Measurements from ENCODE around the gene MMD2.
A peak's percentile ranks its signal among the peaks of the same experiment; 100 is the strongest.
"Not testable (repeated sequence)": the region's sequence is repeated elsewhere in the genome, so short reads cannot be mapped to it uniquely, and the experiment has no call there.

MMD2 gene

DNA sequence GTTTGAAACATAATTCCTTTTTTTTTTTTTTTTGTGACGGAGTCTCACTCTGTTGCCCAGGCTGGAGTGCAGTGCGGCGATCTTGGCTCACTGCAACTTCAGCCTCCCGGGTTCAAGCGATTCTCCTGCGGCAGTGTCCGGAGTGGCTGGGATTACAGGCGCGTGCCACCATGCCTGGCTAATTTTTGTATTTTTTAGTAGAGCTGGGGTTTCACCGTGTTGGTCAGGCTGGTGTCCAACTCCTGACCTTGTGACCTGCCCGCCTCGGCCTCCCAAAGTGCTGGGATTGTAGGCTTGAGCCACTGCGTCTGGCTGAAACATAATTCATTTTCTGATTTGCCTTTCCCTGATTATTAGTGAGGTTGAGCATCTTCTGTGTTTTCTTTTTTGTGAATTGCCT, 16.6 kb upstream of the MMD2 start:
- not testable (repeated sequence) for H3K9ac ChIP-seq (ENCODE audit: low read length)

DNA sequence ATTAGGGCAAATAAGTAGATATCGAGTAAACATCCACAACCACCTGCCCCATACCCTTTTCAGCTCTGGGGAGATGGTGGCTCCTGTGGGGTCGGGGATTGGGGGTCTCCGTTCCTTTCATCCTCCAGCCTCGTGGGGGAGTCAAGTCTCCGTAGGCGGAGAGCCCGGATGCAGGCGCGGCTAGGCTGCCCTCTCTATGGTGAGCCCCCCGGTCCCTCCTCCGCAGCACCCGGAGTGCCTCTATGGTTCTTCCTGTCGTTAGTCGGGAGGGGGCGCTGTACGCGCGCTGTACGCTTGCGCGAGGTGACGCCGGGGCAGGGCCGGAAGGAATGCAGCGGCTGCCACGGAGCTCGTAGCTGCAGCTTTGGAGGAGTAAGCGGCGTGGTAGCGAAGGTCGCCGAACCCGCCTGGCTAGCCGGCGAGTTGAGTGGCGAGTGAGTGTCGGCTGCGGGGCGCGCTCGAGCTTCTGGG, 14.8 kb upstream of the MMD2 start:
- Histone ChIP-seq H3K9ac (ENCODE audit: low read length) (no peak overlapping the region), H3K36me3 (ENCODE audit: control insufficient read depth, insufficient read depth, low read length) (peaks cover 8% of the 10 kb centered on the region), H3K4me3 (ENCODE audit: low read length) (peak overlapping the region; percentile 78), H3K4me1 (ENCODE audit: control insufficient read depth, insufficient read depth, low read length) (no peaks in the 10 kb centered on the region), H3K27me3 (ENCODE audit: control insufficient read depth, insufficient read depth, low read length) (no peaks in the 10 kb centered on the region), H3K27ac (ENCODE audit: low read depth, low read length) (peak overlapping the region; percentile 94)

More for the DNA sequence above, 16.6 kb upstream of the MMD2 start:
- H3K27ac ChIP-seq (ENCODE audit: low read depth, low read length); H3K4me1 ChIP-seq (ENCODE audit: control insufficient read depth, insufficient read depth, low read length); H3K36me3 ChIP-seq (ENCODE audit: control insufficient read depth, insufficient read depth, low read length); H3K4me3 ChIP-seq (ENCODE audit: low read length); H3K27me3 ChIP-seq (ENCODE audit: control insufficient read depth, insufficient read depth, low read length): not testable (repeated sequence)

DNA sequence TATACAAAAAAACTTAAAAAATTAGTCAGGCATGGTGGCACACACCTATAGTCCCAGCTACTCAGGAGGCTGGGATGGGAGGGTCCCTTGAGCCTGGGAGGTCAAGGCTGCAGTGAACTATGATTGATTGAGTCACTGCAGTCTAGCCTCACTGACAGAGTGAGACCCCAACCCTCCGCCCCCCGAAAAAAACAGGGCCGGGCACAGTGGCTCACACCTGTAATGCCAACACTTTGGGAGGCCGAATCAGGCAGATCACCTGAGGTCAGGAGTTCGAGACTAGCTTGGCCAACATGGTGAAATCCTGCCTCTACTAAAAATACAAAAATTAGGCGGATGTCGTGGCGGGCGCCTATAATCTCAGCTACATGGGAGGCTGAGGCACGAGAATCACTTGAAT, 13.5 kb upstream of the MMD2 start:
- not testable (repeated sequence) for H3K27me3 ChIP-seq (ENCODE audit: control insufficient read depth, insufficient read depth, low read length); H3K27ac ChIP-seq (ENCODE audit: low read depth, low read length); H3K4me1 ChIP-seq (ENCODE audit: control insufficient read depth, insufficient read depth, low read length); H3K4me3 ChIP-seq (ENCODE audit: low read length); H3K36me3 ChIP-seq (ENCODE audit: control insufficient read depth, insufficient read depth, low read length); H3K9ac ChIP-seq (ENCODE audit: low read length)

- Histone ChIP-seq H3K9ac (ENCODE audit: low read length) (no peak overlapping the region), H3K4me1 (ENCODE audit: control insufficient read depth, insufficient read depth, low read length) (no peaks in the 10 kb centered on the region), H3K27ac (ENCODE audit: low read depth, low read length) (no peak overlapping the region), H3K36me3 (ENCODE audit: control insufficient read depth, insufficient read depth, low read length) (no peaks in the 10 kb centered on the region), H3K27me3 (ENCODE audit: control insufficient read depth, insufficient read depth, low read length) (no peaks in the 10 kb centered on the region), H3K4me3 (ENCODE audit: low read length) (no peak overlapping the region)
These were observed 6.5 kb upstream of the MMD2 start for GRCh38 chr7:4965295-4966022.

GRCh38 chr7:4964506-4964905, 5.5 kb upstream of the MMD2 start:
- Histone ChIP-seq H3K9ac (ENCODE audit: low read length) (no peak overlapping the region), H3K27ac (ENCODE audit: low read depth, low read length) (no peak overlapping the region), H3K36me3 (ENCODE audit: control insufficient read depth, insufficient read depth, low read length) (no peaks in the 10 kb centered on the region), H3K4me1 (ENCODE audit: control insufficient read depth, insufficient read depth, low read length) (no peaks in the 10 kb centered on the region), H3K27me3 (ENCODE audit: control insufficient read depth, insufficient read depth, low read length) (no peaks in the 10 kb centered on the region), H3K4me3 (ENCODE audit: low read length) (no peak overlapping the region)

GRCh38 chr7:4962872-4963775, 4.1 kb upstream of the MMD2 start:
- Histone ChIP-seq H3K36me3 (ENCODE audit: control insufficient read depth, insufficient read depth, low read length) (no peaks in the 10 kb centered on the region), H3K4me3 (ENCODE audit: low read length) (no peak overlapping the region), H3K27ac (ENCODE audit: low read depth, low read length) (no peak overlapping the region), H3K4me1 (ENCODE audit: control insufficient read depth, insufficient read depth, low read length) (no peaks in the 10 kb centered on the region), H3K9ac (ENCODE audit: low read length) (no peak overlapping the region), H3K27me3 (ENCODE audit: control insufficient read depth, insufficient read depth, low read length) (peaks cover 4% of the 10 kb centered on the region)

GRCh38 chr7:4960363-4960762, 1.4 kb upstream of the MMD2 start:
- H3K27me3 ChIP-seq (ENCODE audit: control insufficient read depth, insufficient read depth, low read length), result peaks cover 4% of the 10 kb centered on the region
- H3K9ac ChIP-seq (ENCODE audit: low read length), result no peak overlapping the region
- H3K27ac ChIP-seq (ENCODE audit: low read depth, low read length), result no peak overlapping the region
- no peaks in the 10 kb centered on the region for H3K4me1 ChIP-seq (ENCODE audit: control insufficient read depth, insufficient read depth, low read length)
- H3K4me3 ChIP-seq (ENCODE audit: low read length), result no peak overlapping the region
- H3K36me3 ChIP-seq (ENCODE audit: control insufficient read depth, insufficient read depth, low read length), result no peaks in the 10 kb centered on the region

GRCh38 chr7:4959893-4960292, 906 bp upstream of the MMD2 start:
- peaks cover 4% of the 10 kb centered on the region for H3K27me3 ChIP-seq (ENCODE audit: control insufficient read depth, insufficient read depth, low read length)

GRCh38 chr7:4959306-4959705, 319 bp upstream of the MMD2 start:
- Histone ChIP-seq H3K4me3 (ENCODE audit: low read length) (no peak overlapping the region), H3K27ac (ENCODE audit: low read depth, low read length) (no peak overlapping the region), H3K9ac (ENCODE audit: low read length) (no peak overlapping the region), H3K27me3 (ENCODE audit: control insufficient read depth, insufficient read depth, low read length) (peaks cover 4% of the 10 kb centered on the region), H3K4me1 (ENCODE audit: control insufficient read depth, insufficient read depth, low read length) (no peaks in the 10 kb centered on the region), H3K36me3 (ENCODE audit: control insufficient read depth, insufficient read depth, low read length) (no peaks in the 10 kb centered on the region)

More at GRCh38 chr7:4959893-4960292, 906 bp upstream of the MMD2 start:
- no peak overlapping the region for H3K4me3 ChIP-seq (ENCODE audit: low read length)
- H3K4me1 ChIP-seq (ENCODE audit: control insufficient read depth, insufficient read depth, low read length), result no peaks in the 10 kb centered on the region
- H3K36me3 ChIP-seq (ENCODE audit: control insufficient read depth, insufficient read depth, low read length), result no peaks in the 10 kb centered on the region
- no peak overlapping the region for H3K9ac ChIP-seq (ENCODE audit: low read length)
- H3K27ac ChIP-seq (ENCODE audit: low read depth, low read length), result no peak overlapping the region

GRCh38 chr7:4957847-4958476, 1.0 kb downstream of the MMD2 start:
- no peak overlapping the region for H3K9ac ChIP-seq (ENCODE audit: low read length)
- no peak overlapping the region for H3K27ac ChIP-seq (ENCODE audit: low read depth, low read length)
- H3K27me3 ChIP-seq (ENCODE audit: control insufficient read depth, insufficient read depth, low read length), result peaks cover 4% of the 10 kb centered on the region
- H3K4me1 ChIP-seq (ENCODE audit: control insufficient read depth, insufficient read depth, low read length), result no peaks in the 10 kb centered on the region
- H3K36me3 ChIP-seq (ENCODE audit: control insufficient read depth, insufficient read depth, low read length), result no peaks in the 10 kb centered on the region
- H3K4me3 ChIP-seq (ENCODE audit: low read length), result no peak overlapping the region

DNA sequence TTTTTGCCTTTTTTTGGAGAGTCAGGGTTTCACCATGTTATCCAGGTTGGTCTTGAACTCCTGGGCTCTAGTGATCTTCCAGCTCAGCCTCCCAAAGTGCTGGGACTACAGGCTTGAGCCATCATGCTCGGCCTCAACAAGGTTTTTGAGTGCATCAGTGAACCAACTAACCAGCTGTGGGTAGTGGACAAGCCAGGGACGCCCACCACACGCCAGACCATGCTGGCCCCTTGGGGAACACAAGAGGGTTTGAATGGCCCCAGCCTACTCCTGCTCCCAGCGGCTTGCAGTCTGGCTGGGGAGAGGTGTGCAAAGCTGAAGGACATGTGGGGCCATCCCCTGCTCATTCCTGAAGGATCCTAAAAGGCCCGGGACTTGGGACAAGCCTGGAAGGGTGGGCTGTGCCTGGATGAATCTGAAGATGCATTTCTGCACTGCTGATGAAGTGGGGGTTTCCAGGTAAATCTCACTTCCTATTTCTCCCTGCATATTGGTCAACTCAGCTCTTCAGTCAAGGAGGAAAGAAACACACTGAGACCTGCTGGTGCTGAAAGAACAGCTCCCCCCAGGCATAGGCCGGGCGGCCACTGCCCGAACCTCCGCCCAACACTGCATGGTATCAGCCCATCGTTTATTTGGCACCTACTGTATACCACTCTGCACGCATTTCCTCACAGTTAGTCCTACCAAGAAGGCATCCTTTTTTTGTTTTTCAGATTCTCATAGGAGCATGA, 6.9 kb downstream of the MMD2 start:
- Histone ChIP-seq H3K4me3 (ENCODE audit: low read length) (no peak overlapping the region), H3K27ac (ENCODE audit: low read depth, low read length) (no peak overlapping the region), H3K27me3 (ENCODE audit: control insufficient read depth, insufficient read depth, low read length) (no peaks in the 10 kb centered on the region), H3K36me3 (ENCODE audit: control insufficient read depth, insufficient read depth, low read length) (no peaks in the 10 kb centered on the region), H3K9ac (ENCODE audit: low read length) (no peak overlapping the region), H3K4me1 (ENCODE audit: control insufficient read depth, insufficient read depth, low read length) (no peaks in the 10 kb centered on the region)

DNA sequence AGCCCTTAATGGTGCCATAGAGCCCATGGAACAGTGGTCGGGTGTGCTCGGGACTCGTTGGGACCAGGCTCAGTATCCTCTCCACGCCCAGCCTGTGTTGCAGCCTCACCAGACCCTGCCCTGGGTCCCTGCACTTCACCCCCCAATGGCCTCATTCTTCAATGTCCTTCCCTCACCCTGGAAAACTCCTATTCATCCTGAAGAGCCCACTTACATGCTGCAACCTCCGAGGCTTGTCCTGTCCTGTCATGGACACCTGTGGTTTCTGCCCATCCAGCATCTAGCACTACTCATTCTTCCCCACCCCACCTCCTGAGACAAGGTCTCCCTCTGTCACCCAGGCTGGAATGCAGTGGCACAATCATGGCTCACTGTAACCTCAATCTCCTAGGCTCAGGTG, 7.7 kb downstream of the MMD2 start:
- Histone ChIP-seq H3K27me3 (ENCODE audit: control insufficient read depth, insufficient read depth, low read length) (no peaks in the 10 kb centered on the region), H3K4me3 (ENCODE audit: low read length) (no peak overlapping the region)

More for the DNA sequence above, 7.7 kb downstream of the MMD2 start:
- H3K27ac ChIP-seq (ENCODE audit: low read depth, low read length), result no peak overlapping the region
- H3K9ac ChIP-seq (ENCODE audit: low read length), result no peak overlapping the region
- no peaks in the 10 kb centered on the region for H3K36me3 ChIP-seq (ENCODE audit: control insufficient read depth, insufficient read depth, low read length)
- H3K4me1 ChIP-seq (ENCODE audit: control insufficient read depth, insufficient read depth, low read length), result no peaks in the 10 kb centered on the region
